CD14-positive monocyte (primary cell): Measurements from ENCODE around the gene C5orf63. TPM values are rescaled to one million over a fixed set of nuclear protein-coding genes. Genes with fewer than 3 reads are reported as not detected.

Source experiments
- DNase-seq, 3 donors: peaks; one replicate each; pipeline ENCODE4 v3.0.0-alpha.2; 2011 to 2022
- H2AFZ ChIP-seq: 2 replicates; pipeline ENCODE4 v1.6.0; 2012; ENCODE audit warnings: mild to moderate bottlenecking, low read depth, low read length, inconsistent platforms; ENCODE audit not compliant: insufficient read depth, poor library complexity, severe bottlenecking
- H3K27ac ChIP-seq, 2 donors: 1 replicate in 1 of 2; 2 replicates in 1 of 2; pipeline ENCODE4 v1.5.1; 2012 to 2013; ENCODE audit warnings: low read length in 2 of 2, control low read depth in 1 of 2, inconsistent platforms in 1 of 2, low read depth in 1 of 2, mild to moderate bottlenecking in 1 of 2
- H3K27me3 ChIP-seq, 2 donors: one replicate each; pipeline versions ENCODE4 v1.6.0 to v1.6.1; 2011 to 2013; ENCODE audit warnings: low read length in 2 of 2; ENCODE audit not compliant: control insufficient read depth in 2 of 2, insufficient read depth in 2 of 2
- H3K36me3 ChIP-seq, 2 donors: replicated peaks in 1 of 2; 1 replicate in 1 of 2; 2 replicates in 1 of 2; pipeline versions ENCODE4 v1.5.1 to v1.6.1; 2012 to 2013; ENCODE audit warnings: low read length in 2 of 2, control low read depth in 1 of 2, inconsistent platforms in 1 of 2, mild to moderate bottlenecking in 1 of 2; ENCODE audit not compliant: insufficient read depth in 2 of 2, control insufficient read depth in 1 of 2
- H3K4me1 ChIP-seq, 2 donors: 1 replicate in 1 of 2; 2 replicates in 1 of 2; pipeline versions ENCODE4 v1.5.1 to v1.6.1; 2012 to 2013; ENCODE audit warnings: low read length in 2 of 2, control low read depth in 1 of 2, inconsistent platforms in 1 of 2, mild to moderate bottlenecking in 1 of 2, moderate library complexity in 1 of 2; ENCODE audit not compliant: insufficient read depth in 2 of 2, control insufficient read depth in 1 of 2
- H3K4me2 ChIP-seq: replicated peaks from 2 replicates; pipeline ENCODE3; 2012; ENCODE audit warnings: low read length, moderate library complexity, mild to moderate bottlenecking; ENCODE audit not compliant: poor library complexity, severe bottlenecking; ENCODE audit errors: extremely low read depth
- H3K4me3 ChIP-seq, 3 experiments: fragments of 200-600 bp in 1 of 3; sonication (generic) in 1 of 3; replicated peaks in 1 of 3; 1 replicate in 2 of 3; 2 replicates in 1 of 3; pipeline ENCODE4 v1.5.1; 2011 to 2013; ENCODE audit warnings: low read length in 3 of 3, mild to moderate bottlenecking in 3 of 3, control low read depth in 2 of 3, low read depth in 2 of 3, inconsistent platforms in 1 of 3, moderate library complexity in 1 of 3
- H3K79me2 ChIP-seq: 2 replicates; pipeline ENCODE4 v1.6.0; 2012; ENCODE audit warnings: mild to moderate bottlenecking, control low read depth, inconsistent platforms, low read length, moderate library complexity; ENCODE audit not compliant: insufficient read depth
- H3K9ac ChIP-seq: 2 replicates; pipeline ENCODE4 v1.6.0; 2017; ENCODE audit warnings: low read length, mild to moderate bottlenecking; ENCODE audit not compliant: insufficient read depth, poor library complexity, severe bottlenecking
- H3K9me3 ChIP-seq, 2 donors: replicated peaks in 1 of 2; 1 replicate in 1 of 2; 2 replicates in 1 of 2; pipeline versions ENCODE4 v1.5.1 to v1.6.1; 2012 to 2013; ENCODE audit warnings: low read length in 2 of 2, control low read depth in 1 of 2; ENCODE audit not compliant: control insufficient read depth in 1 of 2, insufficient read depth in 1 of 2
- H4K20me1 ChIP-seq: 2 replicates; pipeline ENCODE4 v1.6.0; 2012; ENCODE audit warnings: mild to moderate bottlenecking, low read length, control low read depth, moderate library complexity; ENCODE audit not compliant: insufficient read depth
- H3K27ac Mint-ChIP-seq, 7 donors: one replicate each; pipeline ENCODE4 v1.8.0; 2020; ENCODE audit warnings: mild to moderate bottlenecking in 7 of 7, mixed read lengths in 7 of 7, moderate library complexity in 6 of 7, inconsistent platforms in 2 of 7
- H3K27me3 Mint-ChIP-seq, 3 donors: one replicate each; pipeline ENCODE4 v1.8.0; 2021 to 2022; ENCODE audit warnings: low read depth in 3 of 3, mild to moderate bottlenecking in 3 of 3, mixed read lengths in 3 of 3, moderate library complexity in 3 of 3, inconsistent platforms in 1 of 3
- H3K36me3 Mint-ChIP-seq, 2 donors: one replicate each; pipeline ENCODE4 v1.8.0; 2020; ENCODE audit warnings: mixed read lengths in 2 of 2, inconsistent platforms in 1 of 2, mild to moderate bottlenecking in 1 of 2
- H3K4me1 Mint-ChIP-seq: one replicate; pipeline ENCODE4 v1.8.0; 2020; ENCODE audit warnings: mild to moderate bottlenecking, mixed read lengths
- H3K4me3 Mint-ChIP-seq, 2 donors: one replicate each; pipeline ENCODE4 v1.8.0; 2020; ENCODE audit warnings: mild to moderate bottlenecking in 2 of 2, mixed read lengths in 2 of 2, moderate library complexity in 1 of 2
- H3K9me3 Mint-ChIP-seq, 7 donors: one replicate each; pipeline ENCODE4 v1.8.0; 2020 to 2022; ENCODE audit warnings: mixed read lengths in 7 of 7, mild to moderate bottlenecking in 6 of 7, moderate library complexity in 6 of 7, inconsistent platforms in 2 of 7
- WGBS: methylation state at CpG from one replicate; pipeline ENCODE4 v1.1.5; 2013; ENCODE audit warnings: missing lambda C conversion rate; ENCODE audit not compliant: insufficient coverage; 5-methylcytosine and 5-hydroxymethylcytosine counted together
- intact Hi-C, 2 donors: fragments of 100-400 bp; cut with micrococcal nuclease; formaldehyde crosslinking; loops; one replicate each; pipeline versions ENCODE4 v1.15.0 to v1.15.1; 2023
- polyA plus RNA-seq, 3 donors: library from polyadenylated mRNA; depleted of rRNA in 1 of 3; unstranded in 2 of 3; stranded (reverse) in 1 of 3; fragments of 300-500 nt in 2 of 3; fragments of >200 nt in 1 of 3; fragmentation: Illumina TruSeq in 2 of 3; gene quantifications; 1 replicate in 2 of 3; 2 replicates in 1 of 3; pipeline ENCODE4 v1.2.3, GENCODE V29; 2012 to 2021
- TF ChIP-seq, protein P1 (sequence below): fragments of 200-600 bp; IDR thresholded peaks from one replicate; pipeline ENCODE4 v1.8.0; 2022; ENCODE audit warnings: antibody characterized with exemption, mild to moderate bottlenecking

Gene C5orf63
- polyA plus RNA-seq, 3 donors = 0.27 to 1.5 TPM; not detected in 1

DNA sequence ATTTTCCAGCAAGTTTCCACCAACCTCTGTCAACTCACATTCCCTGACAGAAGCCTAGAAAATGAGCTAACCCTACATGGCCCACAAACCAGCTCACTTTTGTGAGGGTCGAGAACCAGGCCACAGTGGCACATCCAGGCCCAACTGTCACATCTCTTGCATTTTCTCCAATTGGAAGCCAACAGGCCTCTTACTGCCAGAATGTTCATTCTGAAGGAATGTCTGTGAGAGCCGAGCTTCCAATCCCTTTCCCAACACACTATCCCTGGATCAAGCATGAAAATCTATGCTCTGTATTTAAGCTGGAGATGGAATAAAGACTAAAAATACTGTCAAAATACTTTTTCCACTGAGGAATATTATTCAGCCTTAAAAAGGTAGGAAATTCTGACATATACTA is 62.9 kb downstream of the C5orf63 start:
- Histone ChIP-seq H3K9me3 (no peaks in the 10 kb centered on the region), H3K9ac (no peak overlapping the region), H4K20me1 (no peaks in the 10 kb centered on the region), H3K27ac (no peak overlapping the region), H3K79me2 (no peaks in the 10 kb centered on the region), H3K27me3 (no peaks in the 10 kb centered on the region), H3K4me1 (no peaks in the 10 kb centered on the region), H3K4me2 (no peak overlapping the region), H3K36me3 (no peaks in the 10 kb centered on the region), H3K4me3 (no peak overlapping the region), H2AFZ (no peak overlapping the region)
- H3K4me3 Mint-ChIP-seq = no peak overlapping the region
- H3K27me3 Mint-ChIP-seq = no peaks in the 10 kb centered on the region
- no peak for DNase-seq
- H3K36me3 Mint-ChIP-seq = no peaks in the 10 kb centered on the region
- no peak overlapping the region for H3K27ac Mint-ChIP-seq
- H3K9me3 Mint-ChIP-seq = no peaks in the 10 kb centered on the region
- H3K4me1 Mint-ChIP-seq = peaks cover 11% of the 10 kb centered on the region
- intact Hi-C loops = no loop called here
- 100% methylated on average over 1 of the region's 2 CpGs for WGBS
- TF ChIP-seq, protein P1, sequence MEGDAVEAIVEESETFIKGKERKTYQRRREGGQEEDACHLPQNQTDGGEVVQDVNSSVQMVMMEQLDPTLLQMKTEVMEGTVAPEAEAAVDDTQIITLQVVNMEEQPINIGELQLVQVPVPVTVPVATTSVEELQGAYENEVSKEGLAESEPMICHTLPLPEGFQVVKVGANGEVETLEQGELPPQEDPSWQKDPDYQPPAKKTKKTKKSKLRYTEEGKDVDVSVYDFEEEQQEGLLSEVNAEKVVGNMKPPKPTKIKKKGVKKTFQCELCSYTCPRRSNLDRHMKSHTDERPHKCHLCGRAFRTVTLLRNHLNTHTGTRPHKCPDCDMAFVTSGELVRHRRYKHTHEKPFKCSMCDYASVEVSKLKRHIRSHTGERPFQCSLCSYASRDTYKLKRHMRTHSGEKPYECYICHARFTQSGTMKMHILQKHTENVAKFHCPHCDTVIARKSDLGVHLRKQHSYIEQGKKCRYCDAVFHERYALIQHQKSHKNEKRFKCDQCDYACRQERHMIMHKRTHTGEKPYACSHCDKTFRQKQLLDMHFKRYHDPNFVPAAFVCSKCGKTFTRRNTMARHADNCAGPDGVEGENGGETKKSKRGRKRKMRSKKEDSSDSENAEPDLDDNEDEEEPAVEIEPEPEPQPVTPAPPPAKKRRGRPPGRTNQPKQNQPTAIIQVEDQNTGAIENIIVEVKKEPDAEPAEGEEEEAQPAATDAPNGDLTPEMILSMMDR = no peak

DNA sequence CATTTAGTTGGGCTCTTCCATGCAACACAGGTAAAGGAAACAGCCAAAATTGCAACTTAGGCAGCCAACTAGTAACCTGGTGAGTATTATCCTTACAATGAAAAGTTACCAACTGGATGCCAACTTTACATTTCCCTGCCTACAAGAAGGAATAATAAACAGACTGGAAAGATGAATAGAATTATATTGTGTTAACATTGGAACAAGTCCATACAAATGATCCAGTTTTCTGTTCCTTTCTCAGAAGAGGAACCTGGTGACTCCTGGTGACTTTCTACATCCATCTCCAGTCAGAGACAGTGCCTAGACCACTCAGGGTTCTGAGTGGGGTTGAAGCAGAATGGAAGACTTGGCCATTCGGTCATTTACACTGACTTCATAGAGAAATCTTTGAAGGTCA is 63.5 kb downstream of the C5orf63 start:
- intact Hi-C loops = no loop called here
- no peaks in the 10 kb centered on the region for H3K36me3 ChIP-seq
- no peak overlapping the region for H3K27ac ChIP-seq
- H3K4me1 ChIP-seq = no peaks in the 10 kb centered on the region
- H2AFZ ChIP-seq = no peak overlapping the region
- no peaks in the 10 kb centered on the region for H4K20me1 ChIP-seq
- WGBS = no CpG with 5 or more reads among the region's 1 CpG
- no peak overlapping the region for H3K9ac ChIP-seq
- Mint-ChIP-seq H3K4me1 (peaks cover 11% of the 10 kb centered on the region), H3K27me3 (no peaks in the 10 kb centered on the region), H3K9me3 (no peaks in the 10 kb centered on the region), H3K27ac (no peak overlapping the region), H3K4me3 (no peak overlapping the region), H3K36me3 (no peaks in the 10 kb centered on the region)
- TF ChIP-seq, protein P1 = no peak
- no peaks in the 10 kb centered on the region for H3K9me3 ChIP-seq
- no peak overlapping the region for H3K4me2 ChIP-seq
- H3K79me2 ChIP-seq = no peaks in the 10 kb centered on the region
- no peak for DNase-seq
- no peak overlapping the region for H3K4me3 ChIP-seq
- no peaks in the 10 kb centered on the region for H3K27me3 ChIP-seq
